RWPE1 (cell line): ENCODE measurements around the gene SNTG2.

Experiments
- CTCF ChIA-PET: fragments of 350-600 bp; sonication (Branson Sonifier 250); formaldehyde crosslinking; extraction: SDS; loops from one replicate; lab custom pipeline; 2021; lab: Yijun Ruan, JAX
- POLR2A ChIA-PET: fragments of 400-600 bp; formaldehyde crosslinking; extraction: SDS; loops from one replicate; lab custom pipeline; 2020; ENCODE audit warnings: antibody characterized with exemption; ENCODE audit not compliant: low non-redundant PET; lab: Yijun Ruan, JAX
- DNase-seq: peaks from one replicate; pipeline ENCODE4 v3.0.0; 2012; ENCODE audit warnings: low spot score
- H3K27ac ChIP-seq: fragments of 450-650 bp; 2 replicates; pipeline ENCODE4 v1.5.1; 2017
- TF ChIP-seq, protein P1 (sequence below): fragments of 450-650 bp; conservative IDR thresholded peaks from 2 replicates; pipeline ENCODE4 v1.5.1; 2017; ENCODE audit warnings: low read depth, mild to moderate bottlenecking

Gene SNTG2

DNA sequence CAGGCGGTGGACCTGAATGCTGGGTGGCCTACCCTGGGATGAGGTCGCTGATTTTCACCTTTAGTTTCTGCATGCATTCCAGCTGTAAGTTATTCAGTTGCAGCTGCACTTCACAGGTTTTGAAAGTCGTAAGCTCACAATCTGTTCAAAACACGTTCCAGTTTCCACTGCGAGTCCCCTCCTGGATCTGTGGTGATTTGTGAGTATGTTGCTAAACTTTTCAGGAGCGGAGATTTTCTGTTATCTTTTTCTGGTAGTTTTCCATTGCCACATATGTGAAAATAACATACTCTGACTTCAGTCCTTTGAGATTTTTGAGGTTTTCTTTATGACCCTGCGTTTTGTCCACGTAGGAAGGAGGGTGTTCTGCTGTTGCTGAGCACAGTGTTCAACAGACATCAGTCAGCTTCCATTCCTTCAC is 102.1 kb downstream of the SNTG2 start:
- DNase-seq: no peak
- TF ChIP-seq, protein P1, sequence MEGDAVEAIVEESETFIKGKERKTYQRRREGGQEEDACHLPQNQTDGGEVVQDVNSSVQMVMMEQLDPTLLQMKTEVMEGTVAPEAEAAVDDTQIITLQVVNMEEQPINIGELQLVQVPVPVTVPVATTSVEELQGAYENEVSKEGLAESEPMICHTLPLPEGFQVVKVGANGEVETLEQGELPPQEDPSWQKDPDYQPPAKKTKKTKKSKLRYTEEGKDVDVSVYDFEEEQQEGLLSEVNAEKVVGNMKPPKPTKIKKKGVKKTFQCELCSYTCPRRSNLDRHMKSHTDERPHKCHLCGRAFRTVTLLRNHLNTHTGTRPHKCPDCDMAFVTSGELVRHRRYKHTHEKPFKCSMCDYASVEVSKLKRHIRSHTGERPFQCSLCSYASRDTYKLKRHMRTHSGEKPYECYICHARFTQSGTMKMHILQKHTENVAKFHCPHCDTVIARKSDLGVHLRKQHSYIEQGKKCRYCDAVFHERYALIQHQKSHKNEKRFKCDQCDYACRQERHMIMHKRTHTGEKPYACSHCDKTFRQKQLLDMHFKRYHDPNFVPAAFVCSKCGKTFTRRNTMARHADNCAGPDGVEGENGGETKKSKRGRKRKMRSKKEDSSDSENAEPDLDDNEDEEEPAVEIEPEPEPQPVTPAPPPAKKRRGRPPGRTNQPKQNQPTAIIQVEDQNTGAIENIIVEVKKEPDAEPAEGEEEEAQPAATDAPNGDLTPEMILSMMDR: no peak
- CTCF ChIA-PET: no interaction called here
- POLR2A ChIA-PET: no interaction called here
- no peak overlapping the region for H3K27ac ChIP-seq

DNA sequence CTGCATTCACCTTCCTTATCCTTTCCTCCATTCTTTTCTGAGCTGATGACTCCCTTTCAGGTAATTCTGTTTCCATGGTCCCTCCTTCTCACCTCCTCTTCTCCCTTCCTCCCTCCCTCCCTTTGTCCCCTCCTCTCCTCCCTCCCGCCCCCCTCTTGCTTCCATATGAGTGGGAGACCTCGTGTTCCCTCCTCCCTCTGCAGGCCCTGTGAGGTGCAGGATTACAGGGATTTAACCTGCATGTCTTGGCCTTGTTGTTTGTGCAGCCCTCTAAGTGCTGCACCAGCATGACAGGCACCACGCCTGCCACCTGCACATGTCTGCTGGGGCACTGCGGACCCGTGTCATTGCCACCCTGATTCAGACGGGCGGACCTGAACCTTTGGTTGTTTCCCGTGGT is 103.1 kb downstream of the SNTG2 start:
- ChIA-PET POLR2A (no interaction called here), CTCF (no interaction called here)
- TF ChIP-seq, protein P1: no peak
- H3K27ac ChIP-seq: no peak overlapping the region
- DNase-seq: no peak

DNA sequence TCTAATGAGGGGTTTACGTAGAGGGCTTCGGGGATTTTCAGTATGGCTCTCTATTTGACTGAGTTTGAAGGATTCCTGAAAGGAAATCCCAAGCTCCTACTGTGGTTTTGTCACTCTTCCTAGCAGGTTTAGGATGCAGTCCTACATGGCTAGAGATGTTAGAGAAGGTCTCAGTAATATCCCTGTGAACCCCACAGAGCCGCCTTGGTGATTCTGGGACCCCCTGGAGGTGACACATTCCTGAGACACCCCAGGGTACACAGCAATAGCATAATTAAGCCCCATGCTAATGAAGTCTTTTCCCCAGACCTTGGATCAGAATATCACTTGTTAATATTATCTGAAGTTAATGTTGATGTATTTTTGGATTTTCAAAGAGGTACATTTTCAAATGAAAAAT is 103.8 kb downstream of the SNTG2 start:
- ChIA-PET CTCF (no interaction called here), POLR2A (no interaction called here)
- TF ChIP-seq, protein P1: no peak
- H3K27ac ChIP-seq: no peak overlapping the region
- no peak for DNase-seq

DNA sequence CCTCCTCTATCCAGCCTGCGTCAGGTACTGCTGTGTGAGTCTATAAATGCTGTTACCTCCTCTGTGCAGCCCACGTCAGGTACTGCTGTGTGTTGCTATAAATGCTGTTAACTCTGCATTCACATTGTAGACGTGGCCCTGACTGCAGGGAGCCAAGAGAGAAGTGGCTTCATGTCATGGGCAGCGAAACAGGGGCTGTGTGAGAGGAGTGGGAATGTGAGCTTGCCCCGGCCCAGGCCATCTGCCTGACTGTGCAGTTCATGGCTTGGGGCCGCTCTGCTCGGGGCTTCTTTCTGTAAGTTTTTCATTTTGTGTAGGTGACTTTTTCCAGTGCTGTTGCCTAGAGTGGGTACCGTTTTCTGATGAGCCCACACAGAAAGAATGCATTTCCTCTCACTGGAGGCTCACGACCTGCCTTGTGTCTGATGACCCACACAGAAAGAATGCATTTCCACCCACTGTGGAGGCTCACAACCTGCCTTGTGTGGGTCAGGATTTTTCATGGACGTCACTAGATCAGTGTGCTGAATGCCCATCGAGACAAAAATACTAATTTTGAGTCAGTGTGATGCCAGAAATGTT is 104.5 kb downstream of the SNTG2 start:
- POLR2A ChIA-PET: no interaction called here
- DNase-seq: no peak
- H3K27ac ChIP-seq: peak overlapping the region; percentile 32; the same call in 1 of the 2 replicates
- CTCF ChIA-PET: no interaction called here
- TF ChIP-seq, protein P1: no peak

DNA sequence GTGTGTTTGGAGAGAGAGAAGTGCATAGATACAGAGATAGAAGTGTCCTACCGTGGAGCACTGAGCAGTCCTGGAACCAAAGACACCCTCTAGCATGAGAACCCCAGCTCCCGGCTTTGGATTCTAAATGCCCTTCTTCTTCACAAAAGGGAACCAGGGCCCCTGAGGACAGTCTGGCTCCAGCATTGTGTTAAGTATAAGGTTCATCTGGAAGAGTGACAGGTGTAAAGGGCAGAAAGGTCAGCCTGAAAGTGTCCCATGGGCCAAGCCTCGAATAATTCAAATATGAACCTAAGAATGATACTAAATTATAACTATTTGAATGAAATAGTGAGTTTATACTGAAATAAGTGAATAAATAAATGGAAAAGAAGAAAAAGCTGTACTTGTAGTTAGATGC is 109.7 kb downstream of the SNTG2 start:
- POLR2A ChIA-PET: no interaction called here
- CTCF ChIA-PET: no interaction called here
- TF ChIP-seq, protein P1: no peak
- no peak for DNase-seq
- no peak overlapping the region for H3K27ac ChIP-seq

DNA sequence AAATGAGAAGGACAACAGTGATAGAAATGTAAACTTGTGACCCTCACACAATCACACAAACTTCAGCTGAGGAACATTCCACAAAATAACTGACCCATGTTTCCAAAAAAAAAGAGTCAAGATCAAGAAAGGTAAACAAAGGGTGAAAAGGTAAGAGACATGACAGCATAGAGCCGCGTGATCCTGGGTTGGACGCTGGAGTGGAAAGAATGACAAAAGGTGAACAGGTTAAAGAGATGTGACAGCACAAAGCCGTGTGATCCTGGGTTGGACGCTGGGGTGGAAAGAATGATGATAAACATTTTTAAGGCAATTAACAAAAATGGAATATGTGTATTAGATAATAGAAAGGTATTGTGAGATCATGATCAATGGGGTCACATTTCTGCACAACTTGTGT is 110.3 kb downstream of the SNTG2 start:
- POLR2A ChIA-PET: no interaction called here

More for the DNA sequence above, 110.3 kb downstream of the SNTG2 start:
- no peak for DNase-seq
- no peak overlapping the region for H3K27ac ChIP-seq
- CTCF ChIA-PET: no interaction called here
- TF ChIP-seq, protein P1: no peak
